T-helper 9 cell (primary cell): ENCODE results near the gene MVB12B.

Experiments used
- DNase-seq: peaks from one replicate; pipeline ENCODE4 v3.0.0-alpha.2; 2020

Gene MVB12B

GRCh38 chr9:126331964-126332748, 5.5 kb downstream of the MVB12B start:
- DNase-seq, result no peak

GRCh38 chr9:126334721-126335621, 8.3 kb downstream of the MVB12B start:
- DNase-seq, result no peak

GRCh38 chr9:126335837-126336735, 9.5 kb downstream of the MVB12B start:
- no peak for DNase-seq

- no peak for DNase-seq
Measured at GRCh38 chr9:126336736-126337325, 10.2 kb downstream of the MVB12B start.

GRCh38 chr9:126337729-126338372, 11.2 kb downstream of the MVB12B start:
- DNase-seq, result no peak

GRCh38 chr9:126338945-126339344, 12.3 kb downstream of the MVB12B start:
- no peak for DNase-seq

- DNase-seq, result no peak
Measured at GRCh38 chr9:126341426-126341825, 14.8 kb downstream of the MVB12B start.

GRCh38 chr9:126341902-126342301, 15.3 kb downstream of the MVB12B start:
- DNase-seq, result no peak

- no peak for DNase-seq
Measured at GRCh38 chr9:126342621-126343031, 16.0 kb downstream of the MVB12B start.

- DNase-seq, result no peak
Measured at GRCh38 chr9:126343271-126343700, 16.7 kb downstream of the MVB12B start.

- no peak for DNase-seq
Measured at GRCh38 chr9:126346031-126346430, 19.4 kb downstream of the MVB12B start.

- no peak for DNase-seq
Measured at GRCh38 chr9:126347093-126347492, 20.5 kb downstream of the MVB12B start.

- DNase-seq, result no peak
Measured at GRCh38 chr9:126347911-126348760, 21.5 kb downstream of the MVB12B start.

- no peak for DNase-seq
Measured at GRCh38 chr9:126348911-126349550, 22.4 kb downstream of the MVB12B start.

GRCh38 chr9:126354887-126355770, 28.5 kb downstream of the MVB12B start:
- no peak for DNase-seq

- no peak for DNase-seq
Measured at GRCh38 chr9:126357074-126357473, 30.4 kb downstream of the MVB12B start.

- no peak for DNase-seq
Measured at GRCh38 chr9:126360073-126360472, 33.4 kb downstream of the MVB12B start.

- DNase-seq, result no peak
Measured at GRCh38 chr9:126361810-126362238, 35.2 kb downstream of the MVB12B start.

- DNase-seq, result no peak
Measured at GRCh38 chr9:126363250-126363649, 36.6 kb downstream of the MVB12B start.
